Stimulated activated CD4-positive, alpha-beta T cell treated with anti-CD3 and anti-CD28 coated beads, Interleukin-4, amount 100 ng/mL, for 24 hours (primary cell): ENCODE measurements around the gene VSTM5.

ENCODE experiments used
- DNase-seq: peaks from one replicate; pipeline ENCODE4 v3.0.0-alpha.2; 2020

The VSTM5 gene

DNA sequence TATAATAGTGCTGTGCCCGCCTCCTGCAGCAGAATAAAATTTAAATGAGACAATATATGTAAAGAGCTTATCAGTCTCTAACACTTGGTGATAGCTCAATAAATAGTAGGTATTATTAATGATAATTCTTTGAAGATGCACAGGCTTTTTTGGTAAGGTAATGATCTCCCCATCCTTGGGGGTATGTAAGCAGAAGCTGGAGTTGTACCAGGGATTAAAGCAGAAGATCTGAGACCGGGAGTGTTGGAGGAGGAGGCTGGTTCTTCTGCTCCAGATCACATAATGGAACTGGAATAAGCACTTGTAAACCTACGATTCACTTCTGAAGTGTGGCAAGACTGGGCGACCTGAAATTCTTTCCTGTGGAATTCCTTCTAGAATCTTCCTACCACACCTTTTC is 8.4 kb downstream of the VSTM5 start:
- DNase-seq, result no peak

DNA sequence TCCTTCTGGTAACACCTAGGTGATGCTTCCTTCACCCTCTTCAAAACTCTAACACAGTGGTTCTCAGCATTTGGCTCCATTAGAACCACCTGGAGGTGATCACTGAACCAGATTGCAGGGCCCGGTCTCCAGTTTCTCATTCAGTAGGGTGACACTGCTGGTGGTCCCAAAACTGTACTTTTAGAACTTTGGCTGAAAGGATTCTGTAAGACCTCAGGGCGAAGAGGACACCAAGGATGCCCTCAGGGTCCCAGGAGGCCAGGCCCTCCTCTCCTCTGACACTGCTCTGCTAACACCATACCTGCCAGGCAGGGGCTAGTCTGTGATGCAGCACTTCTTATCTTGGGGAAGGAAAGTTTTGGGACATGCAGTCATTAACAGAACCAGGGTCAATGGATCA is 9.0 kb downstream of the VSTM5 start:
- no peak for DNase-seq

DNA sequence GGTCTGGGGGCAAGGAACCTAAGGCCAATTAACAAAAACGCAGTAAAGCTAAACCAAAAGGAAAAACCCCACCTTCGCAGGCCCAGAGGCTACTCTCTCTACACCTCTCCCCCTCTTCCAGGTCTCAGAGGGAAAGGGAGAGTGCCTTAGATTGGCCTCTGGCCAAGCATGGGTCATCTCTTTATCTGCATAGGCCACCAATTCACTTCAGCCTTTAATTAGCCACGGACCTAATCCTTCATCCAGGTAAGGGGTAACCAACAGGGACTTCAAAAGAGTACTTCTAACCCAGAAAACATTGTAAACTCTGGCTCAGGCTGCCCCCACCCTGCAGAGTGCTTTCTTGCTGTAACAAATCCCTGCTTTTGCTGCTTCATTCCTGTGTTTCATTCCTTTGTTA is 9.4 kb downstream of the VSTM5 start:
- no peak for DNase-seq

DNA sequence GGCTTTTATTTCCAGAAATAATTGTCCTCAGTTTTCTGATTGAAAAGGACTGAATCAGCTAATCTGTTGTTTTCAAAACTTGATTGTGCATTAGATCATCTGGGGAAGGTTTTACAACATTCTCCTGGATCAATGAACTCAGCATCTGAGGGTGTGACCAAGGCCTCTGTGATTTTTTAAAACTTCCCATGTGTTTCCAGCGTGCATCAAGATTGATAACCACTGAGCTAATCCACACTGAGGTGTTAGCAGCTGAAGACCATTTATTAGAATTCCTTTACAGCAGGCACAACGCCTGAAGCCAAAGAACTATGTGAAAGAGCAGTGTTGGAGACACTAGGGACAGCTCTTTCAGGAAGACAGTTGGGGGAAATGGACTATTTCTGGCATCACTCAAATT is 10.2 kb downstream of the VSTM5 start:
- DNase-seq, result no peak

DNA sequence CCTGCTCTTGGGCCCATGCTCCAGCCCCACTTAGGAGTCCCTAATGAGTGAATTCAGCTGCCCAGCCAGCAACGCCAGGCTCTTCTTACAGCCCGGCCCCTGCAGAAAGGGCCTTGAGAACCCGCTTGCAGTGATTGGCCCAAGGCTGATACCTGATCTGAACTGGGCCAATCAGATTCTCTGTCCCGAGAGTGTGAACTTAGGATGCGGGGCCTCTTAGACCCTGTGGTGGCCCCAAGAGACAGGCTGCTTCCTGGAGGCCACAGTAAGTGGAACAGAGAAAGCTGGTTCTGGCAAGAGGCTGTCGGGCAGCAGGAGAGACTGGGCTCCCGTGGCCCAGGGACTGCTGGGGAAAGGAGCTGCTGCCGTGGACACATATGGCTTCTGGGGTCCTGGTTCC is 11.5 kb downstream of the VSTM5 start:
- DNase-seq, result no peak

DNA sequence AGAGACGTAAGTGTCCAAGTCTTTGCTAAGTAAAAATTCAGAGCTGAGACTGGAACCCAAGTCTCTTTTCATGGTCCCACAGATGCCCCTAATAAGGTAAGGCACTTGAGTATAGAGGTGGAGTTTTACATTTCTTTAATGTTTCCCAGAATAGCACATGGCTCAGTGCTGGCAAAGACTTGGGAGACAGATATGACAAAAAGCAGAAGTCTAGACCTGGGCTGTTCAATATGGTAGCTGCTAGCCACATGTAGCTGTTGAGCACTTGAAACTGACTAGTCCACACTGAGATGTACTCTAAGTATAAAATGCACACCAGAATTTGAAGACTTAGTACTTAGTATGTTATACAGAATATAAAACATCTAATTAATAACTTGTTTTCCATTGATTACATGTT is 17.6 kb downstream of the VSTM5 start:
- DNase-seq, result no peak

DNA sequence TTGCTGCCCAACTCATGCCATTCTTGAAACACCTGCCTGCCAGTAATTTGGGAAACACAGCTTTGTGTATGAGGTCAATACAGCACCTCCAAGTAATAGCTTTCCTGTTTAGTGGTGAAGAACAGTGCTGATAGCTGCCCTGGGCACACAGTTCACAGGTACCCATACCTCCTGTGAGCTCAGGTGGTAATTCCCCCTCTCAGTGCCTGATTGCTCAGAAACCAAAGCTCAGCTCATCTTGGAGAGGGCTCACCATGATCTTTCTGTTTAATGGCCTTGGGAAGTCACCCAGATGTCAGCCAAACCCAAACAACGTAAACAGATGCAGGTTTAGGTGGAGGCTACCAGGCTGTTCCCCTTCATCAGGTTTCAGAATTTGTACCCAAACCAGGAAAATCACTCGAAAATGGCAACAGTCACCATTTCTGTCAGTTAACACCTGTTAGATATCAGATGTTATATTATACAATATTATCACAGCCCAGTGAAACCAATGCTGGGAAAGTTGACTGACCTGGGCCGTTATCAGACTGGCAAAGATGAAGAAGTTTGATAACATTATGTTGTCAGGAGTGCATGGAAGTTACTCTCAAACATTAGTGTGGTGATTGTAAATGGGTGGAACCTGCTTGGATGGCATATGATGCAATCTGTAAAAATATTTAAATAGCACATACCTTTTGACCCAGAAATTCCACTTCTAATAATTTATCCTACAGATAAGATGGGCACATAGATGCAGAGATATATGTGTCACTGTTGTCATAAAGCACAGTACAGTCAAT is 18.9 kb downstream of the VSTM5 start:
- no peak for DNase-seq

DNA sequence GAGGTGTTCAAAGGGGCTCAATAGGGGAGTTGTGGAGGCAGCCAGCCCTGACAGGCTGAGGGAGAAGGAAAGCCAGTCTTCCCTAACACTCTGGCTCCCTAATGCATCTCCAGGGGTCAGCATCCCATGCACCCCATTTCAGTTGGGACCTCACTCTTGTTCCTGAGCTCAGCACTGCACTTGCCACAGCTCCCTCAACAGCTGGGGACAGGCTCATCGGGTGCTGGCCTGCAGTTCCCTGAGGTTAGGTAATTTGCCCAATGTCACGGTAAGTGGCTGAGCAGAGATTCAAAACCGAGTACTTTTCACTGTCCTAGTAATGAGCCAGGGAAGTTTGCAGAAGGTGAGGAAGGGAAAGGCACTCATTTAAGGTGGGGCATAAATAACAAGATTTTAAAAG is 20.8 kb downstream of the VSTM5 start:
- no peak for DNase-seq

DNA sequence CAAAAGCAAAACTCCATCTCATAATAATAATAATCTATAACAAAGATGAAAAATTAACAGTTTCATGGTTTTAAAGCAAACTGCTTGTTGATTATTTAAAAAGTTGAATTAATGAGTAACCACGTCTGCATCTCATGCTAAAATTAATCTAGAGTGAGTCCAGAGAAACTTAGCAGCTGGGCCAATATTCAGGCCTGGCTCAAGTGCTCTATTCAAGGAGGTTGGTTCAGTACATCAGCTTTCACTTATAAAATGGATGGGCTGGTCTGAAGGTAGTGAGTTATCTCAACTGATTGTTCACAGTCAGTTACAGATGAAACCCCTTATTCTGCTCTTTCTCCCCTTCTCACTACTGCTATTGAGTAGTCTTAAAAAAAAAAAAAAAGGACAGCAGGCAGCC is 23.1 kb downstream of the VSTM5 start:
- no peak for DNase-seq

DNA sequence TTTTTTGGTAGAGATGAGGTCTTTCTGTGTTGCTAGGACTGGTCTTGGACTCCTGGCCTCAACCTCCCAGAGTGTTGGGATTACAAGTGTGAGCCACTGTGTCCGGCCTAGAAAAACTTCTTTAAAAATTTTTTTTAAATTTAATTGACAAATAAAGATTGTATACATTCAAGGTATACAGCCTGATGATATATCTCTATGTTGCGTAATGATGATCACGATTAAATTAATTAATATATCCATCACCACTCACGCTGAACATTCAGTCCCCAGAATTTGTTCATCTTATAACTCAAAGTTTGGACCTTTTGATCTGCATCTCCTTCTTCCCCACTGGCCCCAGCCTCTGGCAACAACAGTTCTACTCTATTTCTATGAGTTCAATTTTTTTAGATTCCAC is 27.2 kb downstream of the VSTM5 start:
- no peak for DNase-seq

DNA sequence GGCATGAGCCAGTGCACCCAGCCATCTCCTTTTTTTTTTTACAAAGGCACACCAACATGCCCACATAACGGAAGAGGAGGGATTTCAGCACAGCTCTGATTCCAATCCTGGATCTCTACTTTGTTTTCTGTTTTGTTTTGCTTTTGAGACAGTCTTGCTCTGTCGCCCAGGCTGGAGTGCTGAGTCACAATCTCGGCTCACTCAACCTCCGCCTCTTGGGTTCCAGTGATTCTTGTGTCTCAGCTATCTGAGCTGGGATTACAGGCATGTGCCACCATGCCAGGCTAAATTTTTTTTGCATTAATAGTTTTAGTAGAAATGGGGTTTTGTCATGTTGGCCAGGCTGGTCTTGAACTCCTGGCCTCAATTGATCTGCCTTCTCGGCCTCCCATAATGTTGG is 28.1 kb downstream of the VSTM5 start:
- no peak for DNase-seq

DNA sequence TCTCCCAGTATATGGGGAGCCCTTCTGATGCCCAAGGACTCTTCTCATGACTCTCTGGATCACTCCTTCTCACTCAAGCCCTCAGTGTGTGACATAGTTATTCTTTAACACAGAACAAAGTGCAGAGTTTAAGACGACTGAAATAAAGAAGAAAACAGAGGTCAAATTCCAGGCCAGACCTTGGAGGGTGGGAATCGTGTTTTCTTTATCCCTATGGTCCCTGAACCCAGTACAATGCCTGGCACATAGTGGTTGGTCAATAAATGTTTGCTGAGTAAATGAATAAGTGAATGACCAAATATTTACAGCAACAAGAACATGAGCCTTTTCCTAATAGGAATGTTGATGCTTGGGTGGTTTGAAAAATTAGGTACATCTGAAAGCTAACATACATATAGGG is 28.8 kb downstream of the VSTM5 start:
- DNase-seq, result no peak

DNA sequence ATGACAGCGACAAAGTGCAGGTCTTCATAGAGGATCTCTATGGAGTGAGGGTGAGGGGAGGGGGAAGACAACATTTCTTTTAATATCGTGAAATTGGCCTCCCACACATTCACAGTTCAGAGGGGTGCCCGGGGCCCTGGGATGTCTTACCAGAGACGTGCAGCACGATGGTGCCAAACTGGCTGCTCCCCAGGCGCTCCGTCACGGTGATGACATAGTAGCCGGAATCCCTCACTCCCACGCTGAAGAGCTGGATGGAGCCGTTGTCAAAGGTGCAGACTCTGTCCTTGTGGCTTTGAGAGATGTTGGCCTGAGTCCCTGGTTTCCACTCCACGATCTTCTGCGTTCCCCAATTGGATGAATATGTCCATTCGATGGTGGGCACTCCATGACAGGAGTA is 29.6 kb downstream of the VSTM5 start:
- DNase-seq, result no peak

DNA sequence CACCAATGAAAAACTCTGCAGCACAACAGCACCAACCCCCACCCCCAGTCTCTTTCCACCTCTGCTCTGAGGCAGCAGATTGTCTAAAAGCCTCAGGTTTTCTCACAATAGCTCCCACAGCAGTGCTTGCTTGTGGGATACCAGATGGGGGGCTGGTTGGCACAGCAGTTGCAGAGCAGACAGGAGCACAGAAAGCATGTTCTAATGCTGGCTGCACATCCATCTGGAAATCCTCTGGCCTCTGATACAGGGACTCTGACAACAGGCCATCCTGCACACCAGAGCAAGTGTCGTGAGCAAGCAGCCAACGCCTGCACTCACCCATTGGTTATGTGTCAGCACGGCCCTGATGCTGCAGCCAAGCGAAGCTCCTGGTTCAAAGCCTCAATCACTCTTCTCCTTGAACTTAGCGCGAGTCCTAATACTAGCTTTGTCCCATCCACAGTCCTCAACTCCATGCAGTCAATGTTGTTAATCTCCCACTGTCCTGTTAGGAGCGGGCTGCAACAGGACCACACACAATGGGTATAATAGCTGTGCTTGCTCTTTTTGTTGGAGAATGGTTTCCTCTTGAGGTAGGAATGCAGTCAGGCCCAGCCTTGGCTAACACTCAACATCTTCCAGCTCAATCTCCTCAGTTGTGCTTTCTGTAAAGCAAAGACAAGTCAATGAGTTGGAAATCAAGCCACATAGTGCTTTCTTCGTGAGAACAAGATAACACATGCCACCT is 30.3 kb downstream of the VSTM5 start:
- no peak for DNase-seq

DNA sequence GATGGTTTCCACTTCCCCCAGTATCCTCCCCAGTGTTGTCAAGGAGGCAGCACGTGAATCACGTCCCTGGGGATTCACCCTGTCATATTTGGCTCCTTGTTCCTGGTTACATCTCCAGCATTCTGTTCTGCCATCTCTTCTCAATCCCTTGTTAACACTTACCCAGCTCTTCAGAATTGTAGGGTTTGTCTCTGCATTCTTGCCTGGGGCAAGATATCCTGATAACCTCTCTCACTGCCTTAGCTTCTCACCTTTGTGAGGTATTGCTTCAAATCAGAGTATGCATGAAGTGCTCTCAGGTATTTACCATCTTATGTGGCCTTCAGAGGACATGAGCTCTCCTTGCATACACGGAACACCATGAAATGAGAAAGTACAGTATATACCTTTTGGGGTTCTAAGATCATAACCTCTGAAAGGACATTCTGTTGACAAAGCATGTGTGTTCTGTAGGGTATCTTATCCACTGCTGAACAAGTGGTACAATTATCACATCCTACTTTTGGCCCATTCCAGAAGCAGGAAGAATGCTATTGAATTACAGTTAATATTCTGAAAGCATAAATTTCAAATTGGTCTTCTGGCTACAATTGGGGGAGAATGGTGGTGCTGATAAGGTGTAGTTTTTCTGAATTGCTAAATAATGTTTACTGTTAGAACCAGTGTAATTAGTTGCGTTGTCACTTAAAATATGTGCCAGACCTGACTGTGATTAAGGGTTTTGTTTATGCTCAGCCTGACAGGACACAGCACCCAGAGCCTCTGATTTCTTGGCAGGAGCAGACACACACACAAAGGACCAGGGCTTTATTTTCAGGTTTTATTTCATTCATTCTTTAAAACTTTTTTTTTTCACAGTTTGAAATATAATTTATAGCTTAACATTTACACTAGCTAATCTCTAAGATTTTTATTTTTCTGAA is 32.7 kb downstream of the VSTM5 start:
- no peak for DNase-seq

DNA sequence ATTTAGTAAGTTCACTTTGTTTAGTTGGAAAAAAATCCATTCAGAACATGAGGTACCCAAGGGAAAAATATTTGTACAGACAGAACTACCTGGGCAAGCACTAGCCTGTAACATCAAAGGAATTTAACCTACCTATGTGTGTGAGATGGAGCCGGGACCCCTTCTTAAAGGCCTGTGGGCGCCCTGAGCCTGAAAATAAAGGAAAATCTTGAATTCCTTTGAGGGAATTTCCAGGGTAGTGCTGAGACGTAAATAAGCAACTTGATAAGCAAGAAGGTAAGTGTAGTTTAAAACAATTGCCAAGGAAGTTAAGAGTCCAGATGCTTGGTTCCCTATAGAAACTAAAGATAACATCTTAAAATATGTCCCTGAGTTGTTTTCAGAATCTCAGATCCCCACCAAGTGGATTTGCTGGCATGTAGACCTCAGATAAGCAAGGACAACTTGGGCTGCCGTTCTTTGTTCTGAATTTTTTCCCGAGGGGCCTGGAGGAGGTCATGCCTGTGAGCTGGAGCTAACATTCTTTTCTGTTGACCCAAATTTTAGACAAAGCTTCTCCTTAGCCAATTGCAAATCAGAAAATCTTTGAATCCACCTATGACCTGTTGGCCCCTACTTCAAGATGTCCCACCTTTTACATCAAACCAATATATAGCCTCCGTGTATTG is 35.3 kb downstream of the VSTM5 start:
- no peak for DNase-seq

DNA sequence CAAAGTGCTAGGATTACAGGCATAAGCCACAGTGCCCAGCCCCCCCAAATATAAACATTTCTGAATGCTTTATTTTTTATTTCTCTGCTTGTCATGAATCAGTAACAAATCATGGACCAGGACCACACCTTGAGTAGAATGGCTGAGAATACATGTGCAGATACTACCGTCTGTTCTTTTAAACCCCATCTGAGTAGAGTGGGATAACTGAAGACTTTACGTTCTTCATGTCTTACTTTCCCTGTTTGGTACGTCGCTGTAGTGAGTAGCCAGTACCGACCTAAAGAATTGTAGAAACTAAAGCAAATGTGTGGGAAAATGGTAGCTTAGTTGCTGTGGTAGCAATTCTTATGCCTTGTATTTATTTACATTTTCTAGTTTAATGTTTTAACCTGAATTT is 36.4 kb downstream of the VSTM5 start:
- no peak for DNase-seq

DNA sequence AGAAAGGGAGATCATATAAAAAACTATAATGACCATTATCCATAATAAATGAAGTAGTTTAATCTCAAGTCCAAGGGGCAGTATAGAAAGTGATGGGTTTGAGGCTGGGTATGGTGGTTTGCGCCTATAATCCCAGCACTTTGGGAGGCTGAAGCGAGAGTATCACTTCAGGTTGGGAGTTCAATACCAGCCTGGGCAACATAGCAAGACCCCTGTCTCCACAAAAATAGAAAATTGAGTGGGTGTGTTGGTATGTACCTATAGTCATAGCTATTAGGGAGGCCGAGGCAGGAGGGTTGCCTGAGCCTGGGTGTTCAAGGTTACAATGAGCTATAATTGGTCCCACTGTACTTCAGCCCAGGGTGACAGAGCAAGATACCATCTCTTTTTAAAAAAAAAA is 42.4 kb downstream of the VSTM5 start:
- no peak for DNase-seq

DNA sequence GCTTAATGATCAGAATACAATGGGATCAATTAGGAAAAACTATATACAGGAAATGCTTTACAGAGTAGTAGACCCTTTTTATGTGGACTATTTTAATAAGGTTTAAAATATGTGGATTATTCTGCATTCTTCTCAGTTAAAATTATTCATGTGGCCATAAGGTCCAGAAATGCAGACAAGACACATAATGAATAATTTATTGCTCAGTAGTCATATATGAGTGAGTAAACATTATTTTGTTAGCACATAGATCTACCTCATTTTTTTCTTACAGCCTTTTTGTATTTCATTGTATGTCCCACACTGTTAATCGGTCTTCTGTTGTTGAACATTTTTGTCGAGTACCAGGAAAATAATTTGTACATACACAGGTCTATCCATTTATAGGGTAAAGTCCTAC is 45.5 kb downstream of the VSTM5 start:
- no peak for DNase-seq

DNA sequence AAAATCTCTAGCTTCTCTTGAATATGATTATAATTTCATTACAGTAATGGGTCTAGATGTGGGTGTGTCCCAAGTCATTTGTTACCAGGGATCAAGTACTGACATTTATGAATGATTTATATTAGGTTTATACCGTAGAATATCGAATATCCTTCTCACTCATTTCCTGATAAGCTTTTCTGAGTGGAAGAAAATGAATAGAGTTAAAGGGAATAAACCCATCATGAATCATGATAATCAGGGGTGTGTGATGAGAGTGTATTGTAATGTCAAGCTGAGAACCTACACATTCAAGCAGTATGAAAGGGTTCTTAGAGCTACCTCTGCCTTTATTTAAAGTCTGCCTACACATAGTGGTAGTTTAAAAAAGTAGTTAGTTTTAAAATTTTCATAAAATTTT is 49.1 kb downstream of the VSTM5 start:
- no peak for DNase-seq

DNA sequence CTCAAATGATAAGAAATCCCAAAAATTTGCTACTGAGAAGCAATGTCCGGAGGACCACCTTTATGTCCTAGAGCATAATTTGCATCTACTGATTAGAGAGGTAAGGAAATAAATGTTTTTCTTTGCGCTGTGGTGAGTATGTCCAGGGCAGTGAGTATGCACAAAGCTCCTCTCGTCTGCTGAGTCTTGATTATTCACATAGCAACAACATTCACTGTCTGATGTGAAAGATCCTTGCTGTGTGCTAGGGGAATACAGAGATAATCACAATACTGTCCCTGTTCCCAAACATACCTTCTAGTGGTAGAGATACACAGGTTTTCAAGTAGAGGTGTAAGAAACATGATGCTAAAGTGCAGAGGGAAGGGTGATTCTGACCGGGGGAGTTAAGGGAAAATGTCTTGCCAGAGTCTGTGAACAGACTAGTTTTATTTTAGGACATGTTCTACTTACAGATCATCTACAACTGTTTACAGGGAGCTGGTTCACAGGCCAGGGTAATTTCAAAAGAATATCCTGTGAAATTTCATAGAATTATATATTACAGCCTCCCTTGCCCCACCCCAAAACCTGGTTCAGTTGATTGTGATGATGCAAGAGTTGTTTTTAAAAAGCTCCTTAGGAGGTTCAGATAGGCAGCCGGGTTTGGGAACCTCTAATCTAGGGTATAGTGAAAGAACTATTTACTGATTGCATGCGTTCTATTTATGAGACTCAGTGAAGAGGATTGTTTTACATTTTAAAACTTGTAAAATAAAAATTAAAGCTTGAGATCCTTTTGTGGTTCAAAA is 53.8 kb downstream of the VSTM5 start:
- DNase-seq, result no peak

DNA sequence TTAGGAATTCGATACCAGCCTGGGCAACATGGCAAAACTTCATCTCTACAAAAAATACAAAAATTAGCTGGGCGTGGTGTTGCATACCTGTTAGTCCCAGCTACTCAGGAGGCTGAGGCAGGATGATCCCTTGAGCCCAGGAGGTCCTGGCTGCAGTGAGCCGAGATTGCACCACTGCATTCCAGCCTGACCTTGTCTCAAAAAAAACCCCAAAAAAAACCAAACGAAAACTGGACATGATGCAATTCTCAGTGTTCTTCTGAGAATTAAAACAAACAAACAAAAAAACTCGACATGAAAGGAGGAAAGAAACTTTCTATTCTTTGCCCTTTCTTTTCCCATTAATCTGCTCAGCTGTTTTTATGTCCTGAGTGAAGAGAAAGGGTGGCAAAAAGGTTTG is 58.9 kb downstream of the VSTM5 start:
- DNase-seq, result no peak
